T-cell (primary cell): Measurements from ENCODE around the gene KMO. TPM values are rescaled to one million over a fixed set of nuclear protein-coding genes. Genes with fewer than 3 reads are reported as not detected.

Source experiments
- ATAC-seq, 4 experiments: fragments of 200-7000 bp in 3 of 4; fragments of 150-1000 bp in 1 of 4; cut with Tn5 transposase; replicated peaks in 1 of 4; 1 replicate in 3 of 4; 2 replicates in 1 of 4; pipeline ENCODE4 v1.10.0; 2021; ENCODE audit warnings: moderate library complexity in 3 of 4, mild to moderate bottlenecking in 2 of 4, moderate number of reproducible peaks in 1 of 4
- CTCF ChIA-PET, 2 donors: fragments of 300-600 bp; sonication (Branson Sonifier 250); formaldehyde crosslinking; loops; one replicate each; lab custom pipeline; 2022; ENCODE audit warnings: antibody characterized with exemption in 2 of 2; lab: Charles Lee
- POLR2A ChIA-PET, 2 donors: fragments of 300-600 bp; sonication (Branson Sonifier 250); formaldehyde crosslinking; loops; one replicate each; lab custom pipeline; 2022; ENCODE audit warnings: antibody characterized with exemption in 2 of 2; lab: Charles Lee
- DNase-seq, 35 experiments: peaks; one replicate each; pipeline versions ENCODE4 v3.0.0 to v3.0.0-alpha.2; 2013 to 2023
- H3K27ac ChIP-seq: one replicate; pipeline ENCODE4 v1.5.1; 2013; ENCODE audit warnings: low read length
- H3K27me3 ChIP-seq, 2 experiments: replicated peaks in 1 of 2; 1 replicate in 1 of 2; 2 replicates in 1 of 2; pipeline versions ENCODE4 v1.6.1 to v1.7.0; 2013; ENCODE audit warnings: low read length in 1 of 2, mixed read lengths in 1 of 2; ENCODE audit not compliant: control insufficient read depth in 2 of 2, insufficient read depth in 2 of 2; ENCODE audit errors: extremely low read depth in 1 of 2
- H3K36me3 ChIP-seq, 2 donors: 1 replicate in 1 of 2; 2 replicates in 1 of 2; pipeline versions ENCODE4 v1.6.1 to v1.7.0; 2013; ENCODE audit warnings: low read length in 1 of 2; ENCODE audit not compliant: control insufficient read depth in 2 of 2, insufficient read depth in 1 of 2; ENCODE audit errors: extremely low read depth in 1 of 2
- H3K4me1 ChIP-seq, 2 experiments: 1 replicate in 1 of 2; 2 replicates in 1 of 2; pipeline versions ENCODE4 v1.6.1 to v1.7.0; 2013; ENCODE audit warnings: low read length in 2 of 2, mixed read lengths in 1 of 2; ENCODE audit not compliant: insufficient read depth in 2 of 2, control insufficient read depth in 1 of 2; ENCODE audit errors: extremely low read depth in 1 of 2
- H3K4me3 ChIP-seq, 2 donors: 1 replicate in 1 of 2; 2 replicates in 1 of 2; pipeline versions ENCODE4 v1.5.1 to v1.7.0; 2013; ENCODE audit warnings: mild to moderate bottlenecking in 2 of 2, low read length in 1 of 2, moderate library complexity in 1 of 2; ENCODE audit not compliant: control insufficient read depth in 1 of 2; ENCODE audit errors: extremely low read depth in 1 of 2
- H3K9me3 ChIP-seq: 2 replicates; pipeline ENCODE4 v1.7.0; 2013
- H3K27ac Mint-ChIP-seq, 2 donors: one replicate each; pipeline ENCODE4 v1.8.0; 2020 to 2021; ENCODE audit warnings: mild to moderate bottlenecking in 2 of 2, mixed read lengths in 2 of 2
- H3K27me3 Mint-ChIP-seq, 2 donors: one replicate each; pipeline ENCODE4 v1.8.0; 2021 to 2022; ENCODE audit warnings: mixed read lengths in 2 of 2
- H3K36me3 Mint-ChIP-seq: one replicate; pipeline ENCODE4 v1.8.0; 2021; ENCODE audit warnings: mixed read lengths
- H3K4me1 Mint-ChIP-seq, 3 donors: one replicate each; pipeline ENCODE4 v1.8.0; 2020 to 2022; ENCODE audit warnings: mixed read lengths in 3 of 3, mild to moderate bottlenecking in 1 of 3
- H3K4me3 Mint-ChIP-seq, 3 donors: one replicate each; pipeline ENCODE4 v1.8.0; 2020 to 2022; ENCODE audit warnings: mild to moderate bottlenecking in 3 of 3, mixed read lengths in 3 of 3, moderate library complexity in 3 of 3
- H3K9me3 Mint-ChIP-seq, 3 donors: one replicate each; pipeline ENCODE4 v1.8.0; 2020 to 2022; ENCODE audit warnings: mixed read lengths in 3 of 3
- WGBS: methylation state at CpG from one replicate; pipeline ENCODE4 v1.1.5; 2013; ENCODE audit warnings: missing lambda C conversion rate; ENCODE audit not compliant: insufficient coverage; 5-methylcytosine and 5-hydroxymethylcytosine counted together
- total RNA-seq, 35 experiments: library from RNA in 6 of 35; stranded (reverse) in 6 of 35; fragments of 120-200 nt in 1 of 35; gene quantifications; one replicate each; pipeline versions ENCODE4 v1.2.1 to v1.2.4 and lab custom pipeline; 2013 to 2026

Gene KMO
- total RNA-seq, 5 donors from 2014 or later (not counting 1 experiment from before 2014, with no cell fraction given): 0.32 to 2.0 (median 0.89) TPM

- H3K9me3 Mint-ChIP-seq: no peaks in the 10 kb centered on the region
- Histone ChIP-seq H3K9me3 (no peaks in the 10 kb centered on the region), H3K27ac (no peak overlapping the region), H3K27me3 (no peaks in the 10 kb centered on the region), H3K4me1 (peaks cover 0 to 2% of the 10 kb centered on the region in 2 experiments), H3K4me3 (no peak overlapping the region), H3K36me3 (no peaks in the 10 kb centered on the region)
- H3K4me3 Mint-ChIP-seq: no peak overlapping the region
- H3K4me1 Mint-ChIP-seq: no peaks in the 10 kb centered on the region
- H3K27ac Mint-ChIP-seq: no peak overlapping the region
- DNase-seq (no peak), ATAC-seq (no peak)
- WGBS: 61% methylated on average over 3 of the region's 4 CpGs
- POLR2A ChIA-PET: no interaction called here
- no peaks in the 10 kb centered on the region for H3K36me3 Mint-ChIP-seq
- no peaks in the 10 kb centered on the region for H3K27me3 Mint-ChIP-seq
- CTCF ChIA-PET: interaction anchor here in 1 of 2 donors (0.7 kb wide), 2 partner anchors 84 to 393 kb away, joined by 3 read pairs; no protein-coding TSS in a partner anchor
These were observed 82.4 kb downstream of the KMO start for GRCh38 chr1:241614572-241614971.

GRCh38 chr1:241615043-241615974 is 83.1 kb downstream of the KMO start:
- POLR2A ChIA-PET: no interaction called here
- no peak for ATAC-seq

DNA sequence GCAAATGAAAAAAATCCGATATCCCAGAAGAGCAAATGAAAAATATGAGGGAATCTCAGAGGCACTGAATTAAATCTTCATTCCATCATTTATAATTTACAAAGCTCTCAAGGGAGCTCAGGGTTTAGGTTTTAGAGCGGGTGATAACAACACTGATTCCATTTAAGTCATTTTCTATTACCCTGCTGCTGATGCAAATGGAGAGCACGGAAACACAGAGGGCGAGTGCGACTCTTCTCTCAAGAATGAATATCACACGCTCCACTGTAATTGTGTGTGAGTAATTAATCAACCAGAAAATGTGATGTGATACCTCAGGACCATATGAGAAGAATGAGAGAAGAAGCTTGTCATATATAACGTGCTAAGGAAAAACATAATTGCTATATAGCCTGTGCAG is 85.2 kb downstream of the KMO start:
- peaks cover 8% of the 10 kb centered on the region for H3K36me3 Mint-ChIP-seq
- no peaks in the 10 kb centered on the region for H3K27me3 Mint-ChIP-seq
- no peak for DNase-seq
- H3K27me3 ChIP-seq: no peaks in the 10 kb centered on the region
- H3K9me3 Mint-ChIP-seq: no peaks in the 10 kb centered on the region
- POLR2A ChIA-PET: interaction anchor here in 1 of 2 donors (0.6 kb wide), 1 partner anchor 36 kb away, joined by 4 read pairs; no protein-coding TSS in a partner anchor
- CTCF ChIA-PET: interaction anchor here (0.6 to 0.9 kb wide), 2 partner anchors 20 to 61 kb away, joined by 3 to 5 read pairs; no protein-coding TSS in a partner anchor
- H3K4me3 ChIP-seq: no peak overlapping the region
- no peak overlapping the region for H3K4me3 Mint-ChIP-seq
- WGBS: 100% methylated on average over 3 of the region's 7 CpGs
- no peaks in the 10 kb centered on the region for H3K4me1 ChIP-seq
- H3K27ac Mint-ChIP-seq: no peak overlapping the region
- no peaks in the 10 kb centered on the region for H3K9me3 ChIP-seq
- H3K4me1 Mint-ChIP-seq: no peaks in the 10 kb centered on the region
- ATAC-seq: no peak
- no peak overlapping the region for H3K27ac ChIP-seq
- no peaks in the 10 kb centered on the region for H3K36me3 ChIP-seq

More at GRCh38 chr1:241615043-241615974, 83.1 kb downstream of the KMO start:
- Mint-ChIP-seq H3K27ac (no peak overlapping the region), H3K4me3 (no peak overlapping the region), H3K4me1 (no peaks in the 10 kb centered on the region), H3K36me3 (no peaks in the 10 kb centered on the region), H3K9me3 (no peaks in the 10 kb centered on the region), H3K27me3 (no peaks in the 10 kb centered on the region)
- Histone ChIP-seq H3K27me3 (no peaks in the 10 kb centered on the region), H3K27ac (no peak overlapping the region), H3K36me3 (no peaks in the 10 kb centered on the region), H3K9me3 (no peaks in the 10 kb centered on the region), H3K4me1 (peaks cover 0 to 2% of the 10 kb centered on the region in 2 experiments), H3K4me3 (no peak overlapping the region)
- DNase-seq: no peak
- CTCF ChIA-PET: no interaction called here
- WGBS: 87% methylated on average over 8 of the region's 8 CpGs

DNA sequence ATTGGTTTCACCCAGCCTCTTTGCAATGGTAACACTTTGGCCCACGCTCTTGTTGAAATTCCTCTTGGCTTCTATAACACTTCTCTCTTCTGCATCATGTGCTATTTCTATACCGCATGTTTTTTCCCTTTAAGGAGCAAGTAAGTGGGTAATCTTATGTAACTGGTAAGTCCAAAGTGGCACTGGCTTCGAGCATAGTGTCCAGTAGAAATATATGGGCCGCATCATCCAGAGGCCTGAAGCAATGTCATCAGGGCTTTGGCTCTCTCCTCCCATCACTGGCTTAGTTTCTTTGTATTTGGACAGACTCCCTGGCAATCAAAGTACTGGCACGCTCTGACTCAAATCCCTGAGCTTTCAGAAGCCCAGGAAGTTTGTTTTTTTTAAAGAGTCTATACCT is 90.5 kb downstream of the KMO start:
- peaks cover 4 to 5% (median 5%) of the 10 kb centered on the region in 3 donors for H3K4me1 Mint-ChIP-seq
- Histone ChIP-seq H3K27ac (no peak overlapping the region), H3K4me3 (no peak overlapping the region), H3K36me3 (no peaks in the 10 kb centered on the region), H3K27me3 (no peaks in the 10 kb centered on the region), H3K9me3 (no peaks in the 10 kb centered on the region), H3K4me1 (peaks cover under 1 to 5% of the 10 kb centered on the region in 2 experiments)
- ATAC-seq (no peak), DNase-seq (no peak)
- ChIA-PET CTCF (interaction anchor here (0.6 to 3.6 kb wide), 4 partner anchors 11 to 202 kb away, joined by 3 to 18 read pairs (median 4); no protein-coding TSS in a partner anchor), POLR2A (no interaction called here)
- no peaks in the 10 kb centered on the region for H3K9me3 Mint-ChIP-seq
- peaks cover 8% of the 10 kb centered on the region for H3K36me3 Mint-ChIP-seq
- H3K27ac Mint-ChIP-seq: no peak overlapping the region
- H3K4me3 Mint-ChIP-seq: no peak overlapping the region
- H3K27me3 Mint-ChIP-seq: no peaks in the 10 kb centered on the region
- 100% methylated on average over 1 of the region's 5 CpGs for WGBS

GRCh38 chr1:241624935-241625334 is 92.8 kb downstream of the KMO start:
- H3K27me3 ChIP-seq: no peaks in the 10 kb centered on the region
- no peak overlapping the region for H3K4me3 ChIP-seq
- Mint-ChIP-seq H3K4me3 (no peak overlapping the region), H3K9me3 (no peaks in the 10 kb centered on the region), H3K36me3 (peaks cover 8% of the 10 kb centered on the region), H3K27me3 (no peaks in the 10 kb centered on the region), H3K4me1 (peaks cover 14 to 16% (median 14%) of the 10 kb centered on the region in 3 donors), H3K27ac (no peak overlapping the region)
- peaks cover 7 to 10% of the 10 kb centered on the region in 2 experiments for H3K4me1 ChIP-seq
- no peak for ATAC-seq
- H3K36me3 ChIP-seq: no peaks in the 10 kb centered on the region
- CTCF ChIA-PET: interaction anchor here in 1 of 2 donors (0.6 kb wide), 1 partner anchor 13 kb away, joined by 8 read pairs; no protein-coding TSS in a partner anchor
- H3K27ac ChIP-seq: no peak overlapping the region
- no CpG with 5 or more reads among the region's 2 CpGs for WGBS
- no peaks in the 10 kb centered on the region for H3K9me3 ChIP-seq
- POLR2A ChIA-PET: no interaction called here
- no peak for DNase-seq

DNA sequence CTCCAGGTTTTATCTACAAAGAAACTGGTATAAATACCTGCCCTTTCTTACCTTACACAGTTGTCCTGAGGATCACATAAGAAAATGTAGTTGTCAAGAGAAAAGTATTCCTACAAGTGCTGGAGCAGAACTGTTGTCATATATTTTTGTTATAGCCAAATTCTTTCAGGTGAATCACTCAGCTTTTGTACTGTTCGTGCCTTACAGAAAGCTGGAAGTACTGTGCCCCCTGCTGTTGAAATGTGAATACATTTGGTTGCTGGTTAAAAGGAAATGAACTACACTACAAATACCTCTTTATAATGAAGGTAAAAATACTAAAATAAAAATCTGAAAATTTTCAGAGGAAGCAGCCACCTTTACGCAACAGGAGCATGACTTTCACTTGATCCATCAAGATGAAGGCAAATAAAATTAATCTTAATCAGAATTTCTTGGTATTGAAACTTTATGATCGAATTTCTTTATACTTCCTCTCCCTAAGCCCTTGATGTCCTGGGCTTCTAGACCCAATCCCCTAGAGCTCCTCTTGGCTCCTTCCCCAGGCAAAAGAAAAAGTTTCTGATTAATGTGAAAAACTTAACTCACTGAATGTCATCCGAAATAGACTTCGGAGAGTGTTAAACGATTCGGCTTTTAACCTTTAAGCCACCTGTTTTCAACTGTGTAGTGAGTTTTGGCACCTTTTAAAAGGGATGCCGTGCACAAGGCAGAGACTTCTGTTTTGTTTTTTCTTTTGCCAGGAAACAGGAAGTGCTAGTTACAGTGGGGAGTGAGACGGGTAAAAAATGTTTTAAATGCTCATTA is 95.5 kb downstream of the KMO start:
- Mint-ChIP-seq H3K27me3 (no peaks in the 10 kb centered on the region), H3K4me1 (peaks cover 22 to 32% (median 23%) of the 10 kb centered on the region in 3 donors), H3K9me3 (no peaks in the 10 kb centered on the region), H3K36me3 (peaks cover 10% of the 10 kb centered on the region), H3K27ac (peak overlapping the region; percentile 95), H3K4me3 (peak overlapping the region; percentile 60 to 72 (median 64))
- 0% methylated on average over 4 of the region's 9 CpGs for WGBS
- DNase-seq (peak in 27 of 35 experiments; percentile 7 to 80 (median 39)), ATAC-seq (peak; percentile 81 to 90 (median 86))
- ChIA-PET CTCF (interaction anchor here (0.6 to 2.9 kb wide), 12 partner anchors 10 to 139 kb away, joined by 3 to 65 read pairs (median 4); partner anchors contain the start of genes FH (in 1 of the 2) and KMO (in 1 of the 2)), POLR2A (no interaction called here)
- peak overlapping the region; percentile 21 to 35 for H3K4me3 ChIP-seq
- H3K27ac ChIP-seq: peak overlapping the region; percentile 65
- H3K9me3 ChIP-seq: no peaks in the 10 kb centered on the region
- H3K36me3 ChIP-seq: no peaks in the 10 kb centered on the region
- peaks cover 7 to 12% of the 10 kb centered on the region in 2 experiments for H3K4me1 ChIP-seq
- H3K27me3 ChIP-seq: no peaks in the 10 kb centered on the region
